NCI-H524 (cell line): ENCODE results near the gene MCAM.

ENCODE experiments used
- DNase-seq, 2 experiments: peaks; one replicate each; lab custom pipeline; 2025; lab: John Stamatoyannopoulos, UW

Gene MCAM

DNA sequence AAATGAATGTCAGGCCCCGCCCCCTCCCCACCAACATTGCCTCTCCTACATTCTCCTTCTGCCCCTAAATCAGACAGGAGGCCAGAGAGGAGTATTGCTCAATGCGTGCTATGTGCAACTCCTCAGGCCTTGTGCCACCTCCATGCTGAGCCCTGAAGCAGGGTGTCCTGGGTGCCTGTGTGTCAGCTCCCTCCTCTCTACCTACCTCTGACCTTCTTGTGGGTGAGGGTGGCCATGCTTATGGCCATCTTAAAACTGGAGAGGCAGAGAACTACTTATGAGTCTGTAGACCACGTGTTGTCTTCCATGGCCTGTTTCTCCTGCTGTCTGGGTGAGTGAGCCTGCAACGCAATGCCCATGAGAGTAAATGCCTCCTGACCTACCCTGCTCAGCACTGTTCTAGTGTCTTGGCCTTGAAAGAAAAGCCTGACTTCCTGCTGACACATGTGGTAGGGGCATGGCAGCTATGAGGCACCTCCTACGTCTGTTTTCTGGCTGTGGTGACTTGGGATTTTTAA, 10.5 kb downstream of the MCAM start:
- DNase-seq = no peak

DNA sequence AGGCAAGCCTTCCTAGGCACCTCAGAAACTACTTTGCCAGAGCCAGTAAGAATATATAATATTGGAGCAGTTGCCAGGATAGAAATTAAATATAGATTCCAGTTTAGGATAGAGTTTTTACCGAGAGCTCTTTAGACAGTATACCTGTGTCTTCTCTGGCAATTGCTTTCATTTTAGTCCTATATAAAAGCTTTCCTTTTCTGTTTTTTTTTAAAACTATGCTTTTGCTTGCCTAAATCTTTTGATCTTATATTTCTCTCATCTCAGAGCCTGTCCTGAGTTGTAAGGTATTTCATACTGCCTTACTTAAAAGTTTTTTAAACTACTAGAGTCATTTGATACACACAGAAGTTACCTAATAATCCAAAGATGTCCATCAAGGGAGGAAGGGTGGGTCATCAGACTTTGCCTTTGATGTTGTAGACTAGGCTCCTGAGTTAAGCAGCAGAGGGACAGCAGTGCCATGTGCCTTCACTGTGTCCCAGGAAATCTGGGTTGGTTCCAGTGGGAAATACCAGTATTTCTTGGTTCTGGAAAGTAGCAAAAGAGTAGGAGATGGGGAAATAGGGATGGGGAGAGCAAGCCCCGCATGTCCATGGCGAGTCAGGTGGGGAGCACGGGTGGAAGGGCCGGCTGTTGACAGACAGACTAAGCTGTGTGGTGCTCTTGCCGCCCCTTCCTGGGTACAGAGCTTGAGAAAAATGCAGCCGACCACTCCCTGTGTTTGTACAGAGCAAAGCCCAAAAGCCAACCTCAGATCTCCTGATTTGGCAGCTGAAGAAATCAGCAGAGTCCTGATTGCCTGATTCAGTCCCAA, 11.2 kb downstream of the MCAM start:
- no peak for DNase-seq

DNA sequence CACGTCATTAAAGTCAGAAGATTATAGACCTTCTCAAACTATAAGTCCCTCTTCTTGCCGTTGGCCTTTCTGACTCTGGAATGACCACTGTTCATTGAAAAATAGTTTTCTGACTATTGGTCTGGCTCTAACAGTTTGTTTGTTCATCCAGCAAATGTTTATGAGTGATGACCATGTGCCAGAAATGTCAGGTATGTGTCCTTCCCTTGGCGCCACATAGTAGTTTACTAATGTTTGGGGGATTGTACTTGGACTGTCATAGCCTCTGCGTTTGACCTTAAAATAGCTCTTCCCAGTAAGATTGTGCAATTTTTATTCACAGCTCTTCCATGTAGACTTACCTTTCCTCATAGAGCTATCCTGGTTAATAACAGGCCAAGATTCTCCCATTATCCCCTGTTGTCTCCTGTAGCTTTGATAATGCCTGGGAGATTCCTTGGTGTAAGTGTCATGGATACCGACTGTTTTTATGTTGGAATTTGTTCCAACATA, 13.7 kb downstream of the MCAM start:
- no peak for DNase-seq

DNA sequence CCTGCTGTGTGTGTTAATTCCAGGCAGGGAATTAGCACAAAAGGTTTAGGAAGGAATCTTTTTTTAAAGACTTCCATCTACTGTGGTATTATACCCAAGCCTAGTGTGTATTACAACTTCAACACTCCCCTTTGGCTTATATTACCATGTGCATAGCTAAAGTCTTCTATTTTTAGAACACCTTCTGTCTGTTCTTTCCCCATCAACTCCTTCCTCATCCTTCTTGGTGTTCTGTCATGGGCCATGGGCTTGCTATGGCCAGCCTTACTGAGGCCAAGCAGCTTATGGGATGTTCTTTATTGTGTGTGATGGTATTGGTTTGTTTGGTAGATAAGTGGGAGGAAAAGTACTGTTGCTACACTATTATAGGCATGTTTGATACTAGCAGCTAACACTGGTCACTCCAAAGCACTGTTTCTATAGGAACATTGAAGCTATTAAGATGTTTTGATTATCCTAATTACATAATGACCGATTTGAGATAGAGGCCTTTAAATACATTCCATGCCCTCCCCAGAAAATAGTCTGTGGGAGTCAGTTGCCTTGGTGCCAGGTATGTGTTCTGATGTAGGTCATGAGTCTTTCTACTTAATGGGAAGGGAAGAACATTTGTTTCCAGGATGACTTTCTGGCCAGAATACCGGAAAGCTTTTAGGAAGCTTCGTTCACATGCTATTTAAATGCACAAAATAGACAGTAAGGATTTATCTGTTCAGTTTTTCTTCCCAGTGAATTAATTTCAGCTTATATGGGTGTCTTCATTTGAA, 16.5 kb downstream of the MCAM start:
- no peak for DNase-seq

DNA sequence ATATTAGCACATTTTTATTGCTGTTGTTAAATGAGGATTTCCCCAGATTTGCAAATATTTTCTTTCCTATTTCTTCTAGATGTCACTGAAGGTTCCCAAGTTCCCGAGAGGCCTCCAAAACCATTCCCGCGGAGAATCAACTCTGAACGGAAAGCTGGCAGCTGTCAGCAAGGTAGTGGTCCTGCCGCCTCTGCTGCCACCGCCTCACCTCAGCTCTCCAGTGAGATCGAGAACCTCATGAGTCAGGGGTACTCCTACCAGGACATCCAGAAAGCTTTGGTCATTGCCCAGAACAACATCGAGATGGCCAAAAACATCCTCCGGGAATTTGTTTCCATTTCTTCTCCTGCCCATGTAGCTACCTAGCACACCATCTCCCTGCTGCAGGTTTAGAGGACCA, 17.5 kb downstream of the MCAM start:
- DNase-seq = no peak

DNA sequence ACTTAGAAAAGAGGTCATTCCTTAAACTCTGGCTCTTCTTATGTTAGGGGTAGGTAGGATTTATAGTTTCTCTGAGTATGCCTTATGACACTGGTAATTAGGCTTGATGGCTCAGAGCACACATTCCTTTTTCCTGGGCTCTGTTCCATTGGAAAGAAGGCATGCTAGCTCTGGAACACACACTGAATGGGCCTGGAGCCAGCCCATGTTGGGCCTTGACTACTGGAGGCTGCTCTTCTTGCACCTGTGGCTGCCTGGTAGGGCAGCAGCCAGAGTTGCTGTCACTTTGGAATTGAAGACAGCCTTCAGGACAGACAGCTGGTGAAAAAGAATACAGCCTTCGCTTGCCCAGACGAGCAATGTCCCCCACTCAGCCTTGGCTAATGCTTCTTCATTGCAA, 18.2 kb downstream of the MCAM start:
- no peak for DNase-seq

DNA sequence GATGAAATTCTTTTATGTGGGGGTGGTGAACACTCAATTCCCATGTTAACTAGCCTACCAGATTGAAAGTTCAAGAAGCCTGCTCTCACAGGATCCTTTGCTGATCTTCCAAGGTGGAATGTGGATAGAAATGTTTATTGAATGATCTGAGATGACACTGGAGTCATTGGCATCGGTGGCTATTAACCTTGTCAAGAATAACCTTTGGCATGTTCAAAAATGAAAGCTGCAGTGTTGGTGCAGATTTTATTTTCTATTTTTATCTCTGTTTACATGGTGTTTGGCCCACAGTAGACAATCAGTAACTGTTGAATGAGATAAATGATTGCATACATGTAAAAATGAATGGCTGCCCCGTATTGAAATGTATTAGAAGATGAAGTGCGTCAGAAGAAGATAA, 19.0 kb downstream of the MCAM start:
- no peak for DNase-seq

DNA sequence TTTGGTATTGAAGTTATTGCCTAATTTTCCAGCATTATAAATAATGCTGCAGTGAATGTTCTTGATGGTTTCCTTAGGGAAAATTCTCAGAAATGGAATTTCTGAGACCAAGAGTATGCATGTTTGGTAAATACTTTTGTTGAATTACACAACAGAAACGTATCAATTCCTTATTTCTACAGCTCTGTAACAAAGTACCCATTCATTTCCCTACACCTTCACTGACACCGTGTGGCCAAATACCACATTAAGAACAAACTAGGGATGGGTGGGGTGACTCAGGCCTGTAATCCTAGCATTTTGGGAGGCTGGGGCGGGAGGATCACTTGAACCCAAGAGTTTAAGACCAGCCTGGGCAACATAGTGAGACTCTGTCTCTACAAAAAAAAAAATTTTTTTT, 21.8 kb downstream of the MCAM start:
- DNase-seq = peak in 1 of 2 experiments; percentile 12

DNA sequence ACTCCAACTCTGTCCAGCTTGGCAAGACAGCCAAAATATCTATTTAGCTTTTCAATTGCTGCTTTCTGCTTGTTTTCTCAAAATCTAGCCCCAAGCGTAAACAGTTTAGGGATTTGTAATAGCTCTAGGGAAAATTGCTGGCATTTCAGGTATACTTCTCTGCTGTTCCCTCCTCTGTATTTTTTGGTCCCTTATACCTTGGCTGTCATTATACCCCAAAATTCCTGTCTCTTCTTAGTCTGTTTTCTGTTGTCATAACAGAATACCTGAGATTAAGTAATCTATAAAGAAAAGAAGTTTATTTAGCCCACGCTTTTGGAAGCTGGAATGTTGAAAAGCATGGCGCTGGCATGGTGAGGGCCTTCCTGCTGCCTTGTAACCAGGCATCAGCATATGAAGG, 23.5 kb downstream of the MCAM start:
- no peak for DNase-seq

DNA sequence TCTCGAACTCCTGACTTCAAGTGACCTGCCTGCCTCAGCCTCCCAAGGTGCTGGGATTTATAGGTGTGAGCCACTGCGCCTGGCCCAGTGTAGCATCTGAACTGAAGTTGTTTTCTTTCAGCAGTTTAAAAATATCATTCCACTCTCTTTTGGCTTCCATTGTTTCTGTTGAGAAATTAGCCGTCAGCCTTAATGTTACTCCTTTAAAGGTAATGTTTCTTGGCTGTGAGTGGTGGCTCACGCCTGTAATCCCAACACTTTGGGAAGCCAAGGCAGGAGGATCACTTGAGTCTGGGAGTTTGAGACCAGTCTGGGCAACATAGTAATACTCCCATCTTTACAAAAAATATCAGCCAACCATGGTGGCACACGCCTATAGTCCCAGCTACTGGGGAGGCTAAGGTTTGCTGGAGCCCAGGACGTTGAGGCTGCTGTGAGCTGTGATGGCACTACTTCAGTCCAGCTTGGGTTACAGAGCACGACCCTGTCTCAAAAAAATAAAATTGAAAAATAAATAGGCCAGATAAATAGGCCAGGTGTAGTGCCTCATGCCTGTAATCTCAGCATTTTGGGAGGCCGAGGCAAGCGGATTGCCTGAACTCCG, 25.9 kb downstream of the MCAM start:
- DNase-seq = no peak

DNA sequence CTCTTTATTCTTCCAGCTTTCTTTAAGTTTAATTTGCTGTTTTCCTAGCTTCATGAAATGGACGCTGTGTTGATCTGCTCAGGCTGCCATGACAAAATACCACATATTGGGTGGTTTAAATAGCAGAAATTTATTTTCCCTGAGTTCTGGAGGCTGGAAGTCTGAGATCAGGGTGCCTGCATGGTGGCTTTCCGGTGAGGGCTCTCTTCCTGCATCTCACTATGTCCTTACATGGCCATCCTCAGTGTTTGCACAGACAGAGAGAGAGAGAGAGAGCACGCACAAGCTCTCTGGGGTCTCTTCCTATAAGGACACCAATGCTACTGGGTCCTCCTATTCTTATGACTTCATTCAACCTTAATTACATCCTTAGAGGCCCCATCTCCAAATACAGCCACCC, 28.7 kb downstream of the MCAM start:
- DNase-seq = no peak

DNA sequence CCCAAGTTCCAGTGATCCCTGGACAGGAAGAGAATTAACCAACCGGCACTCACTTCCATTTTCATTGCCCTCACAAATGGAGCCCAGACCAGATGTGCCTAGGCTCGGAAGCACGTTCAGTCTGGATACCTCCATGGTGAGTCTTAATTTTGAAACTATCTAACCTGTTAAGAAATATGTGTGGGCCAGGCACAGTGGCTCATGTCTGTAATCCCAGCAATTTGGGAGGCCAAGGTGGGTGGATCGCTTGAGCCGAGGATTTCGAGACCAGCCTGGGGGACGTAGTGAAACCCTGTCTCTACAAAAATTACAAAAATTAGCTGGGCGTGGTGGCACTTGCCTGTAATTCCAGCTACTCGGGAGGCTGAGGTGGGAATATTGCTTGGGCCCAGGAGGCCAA, 31.5 kb downstream of the MCAM start:
- no peak for DNase-seq

DNA sequence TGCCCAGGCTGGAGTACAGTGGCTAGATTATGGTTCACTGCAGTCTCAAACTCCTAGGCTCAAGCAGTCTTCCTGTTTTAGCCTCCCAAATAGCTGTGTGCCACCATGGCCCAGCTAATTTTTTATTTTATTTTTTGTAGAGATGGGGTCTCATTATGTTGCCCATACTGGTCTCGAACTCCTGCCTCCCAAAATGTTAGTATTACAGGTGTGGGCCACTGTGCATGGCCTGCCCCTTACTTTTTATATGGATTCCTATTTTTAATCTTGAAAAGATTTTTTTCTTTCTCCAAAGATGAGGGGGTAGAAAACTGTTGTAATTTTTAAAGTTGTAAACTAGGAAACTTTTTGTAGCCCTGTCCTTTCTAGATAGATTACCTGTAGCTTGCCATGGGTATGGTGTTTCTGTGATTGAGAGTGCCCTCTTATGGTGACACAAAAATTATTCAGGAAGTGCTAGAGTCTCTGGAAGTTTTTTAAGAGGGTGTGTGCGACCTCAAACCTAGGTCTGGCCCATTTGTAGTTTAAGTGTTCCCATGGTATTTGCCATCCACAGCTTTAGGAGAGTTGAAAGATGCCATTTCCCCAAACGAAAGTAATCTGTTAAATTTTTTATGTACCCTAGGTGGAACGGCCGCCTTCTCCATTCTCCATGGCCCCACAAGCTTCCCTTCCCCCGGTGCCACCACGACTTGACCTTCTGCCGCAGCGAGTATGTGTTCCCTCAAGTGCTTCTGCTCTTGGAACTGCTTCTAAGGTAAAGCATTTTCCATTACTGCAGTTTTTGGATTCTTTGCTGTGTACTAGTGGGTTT, 32.4 kb downstream of the MCAM start:
- DNase-seq = peak in 1 of 2 experiments; percentile 11

DNA sequence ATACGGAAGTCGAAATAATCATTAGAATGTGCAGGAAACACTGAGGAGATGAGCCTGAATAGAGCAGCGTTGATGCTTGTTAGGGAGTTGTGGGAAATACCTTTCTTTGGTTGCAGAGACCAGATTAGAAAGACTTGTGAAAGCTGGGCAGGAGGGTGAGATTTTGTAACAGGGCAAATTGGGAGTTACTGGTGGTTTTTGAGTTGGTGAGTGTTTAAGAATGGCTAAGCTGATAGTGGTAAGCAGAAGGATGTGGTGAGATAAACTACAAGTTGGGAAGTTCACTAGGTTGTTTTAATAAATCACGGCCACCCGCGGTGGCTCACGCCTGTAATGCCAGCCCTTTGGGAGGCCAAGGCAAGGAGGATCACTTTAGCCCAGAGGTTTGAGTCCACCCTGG, 34.4 kb downstream of the MCAM start:
- DNase-seq = no peak

DNA sequence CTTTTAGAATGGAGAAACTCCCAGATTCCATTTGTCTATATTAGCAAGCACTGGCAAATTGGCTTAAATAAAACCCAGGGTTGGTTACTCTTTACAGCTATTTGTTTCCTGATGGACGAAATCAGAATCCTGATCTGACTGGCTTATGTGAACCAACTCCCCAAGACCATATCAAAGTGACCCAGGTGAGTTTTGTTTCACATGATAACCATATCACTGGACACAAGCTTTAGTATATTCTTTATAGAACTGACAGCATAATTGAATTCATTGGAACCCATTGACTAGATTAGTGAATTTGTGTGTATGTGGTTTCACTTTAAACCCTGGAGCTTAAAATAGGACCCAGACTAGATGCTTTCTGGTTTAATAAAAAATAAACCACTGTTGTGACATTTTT, 39.3 kb downstream of the MCAM start:
- no peak for DNase-seq

DNA sequence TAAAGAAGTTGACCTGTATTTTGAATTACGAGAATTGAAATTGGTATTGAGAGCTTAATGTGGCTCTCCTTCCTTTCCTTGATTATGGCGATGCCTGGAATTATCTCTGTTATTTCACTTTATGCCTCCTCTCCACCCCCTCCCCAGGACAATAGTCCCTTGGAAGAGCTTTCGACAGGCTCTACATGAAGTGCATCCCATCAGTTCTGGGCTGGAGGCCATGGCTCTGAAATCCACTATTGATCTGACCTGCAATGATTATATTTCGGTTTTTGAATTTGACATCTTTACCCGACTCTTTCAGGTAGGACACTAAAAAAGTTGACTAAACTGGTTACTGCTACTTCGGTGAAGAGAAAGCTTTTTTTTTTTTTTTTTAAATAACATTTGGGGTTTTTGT, 43.2 kb downstream of the MCAM start:
- DNase-seq = no peak

DNA sequence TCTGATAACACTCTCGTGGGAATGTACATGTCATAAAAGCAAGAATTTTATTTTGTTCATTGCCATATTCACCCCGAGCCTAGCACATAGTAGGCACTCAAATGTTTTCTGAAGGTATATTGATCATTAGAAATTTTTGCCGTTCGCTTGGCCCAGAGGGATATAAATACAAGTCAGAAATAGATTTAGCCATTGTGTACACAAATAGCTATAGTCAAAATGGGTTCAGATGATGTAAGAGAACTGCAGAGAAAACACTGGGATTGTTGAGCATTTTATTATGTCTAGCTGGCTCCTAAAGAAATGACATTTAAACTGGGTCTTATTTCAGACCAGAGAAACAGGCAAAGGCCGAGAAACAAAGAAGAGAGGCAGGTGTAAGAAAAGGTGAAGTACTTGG, 49.3 kb downstream of the MCAM start:
- DNase-seq = no peak

DNA sequence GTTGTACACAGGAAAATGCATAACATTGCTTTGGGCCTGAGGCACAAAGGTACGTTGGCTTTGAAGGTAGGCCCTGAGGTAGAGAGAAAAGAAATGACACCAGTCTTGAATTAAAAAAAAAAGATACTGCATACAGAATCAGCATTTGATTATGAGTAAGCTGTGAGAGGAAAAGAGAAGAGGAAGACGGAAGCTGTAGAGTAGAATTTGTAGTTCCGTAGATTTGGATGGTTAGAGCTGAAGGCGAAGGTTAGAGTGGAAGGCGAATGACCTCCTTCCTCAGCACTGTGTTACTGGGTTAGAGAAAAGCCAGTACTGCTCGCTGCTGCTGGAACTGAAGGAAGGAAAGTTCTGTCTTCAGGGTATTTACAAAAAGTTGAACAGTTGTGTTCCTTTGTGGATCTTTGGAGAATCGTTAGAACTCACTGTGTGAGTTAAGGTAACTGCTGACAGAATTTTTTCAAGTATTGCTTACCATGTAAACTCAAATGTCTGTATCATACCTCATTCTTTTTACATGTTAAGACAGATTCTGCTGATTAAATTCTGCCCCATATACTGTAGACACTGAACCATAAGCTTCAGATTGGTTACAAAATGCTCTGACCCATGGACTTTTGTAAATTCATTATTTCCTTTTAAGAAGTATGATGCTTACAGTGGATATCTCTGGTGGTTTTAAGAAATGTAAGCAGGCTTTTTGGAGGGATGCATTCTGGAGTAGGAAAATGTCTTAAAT, 50.2 kb downstream of the MCAM start:
- DNase-seq = no peak

DNA sequence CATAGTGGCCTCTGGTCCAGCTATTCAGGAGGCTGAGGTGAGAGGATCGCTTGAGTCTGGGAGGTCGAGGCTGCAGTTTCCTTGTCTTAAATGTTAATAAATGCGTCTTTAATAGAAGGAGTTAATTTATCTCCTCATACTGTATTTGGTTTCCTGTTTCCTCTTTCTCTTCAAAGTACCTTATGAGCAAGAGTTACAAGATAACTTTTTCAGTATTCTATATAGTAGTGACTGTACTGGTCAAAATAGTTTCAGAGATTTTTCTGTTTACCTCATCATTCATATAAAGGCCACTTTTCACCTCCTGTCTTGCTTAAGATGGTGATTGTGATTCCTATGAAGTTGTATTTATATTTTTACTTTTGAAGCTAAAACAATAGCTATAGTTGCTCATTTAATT, 50.9 kb downstream of the MCAM start:
- no peak for DNase-seq

DNA sequence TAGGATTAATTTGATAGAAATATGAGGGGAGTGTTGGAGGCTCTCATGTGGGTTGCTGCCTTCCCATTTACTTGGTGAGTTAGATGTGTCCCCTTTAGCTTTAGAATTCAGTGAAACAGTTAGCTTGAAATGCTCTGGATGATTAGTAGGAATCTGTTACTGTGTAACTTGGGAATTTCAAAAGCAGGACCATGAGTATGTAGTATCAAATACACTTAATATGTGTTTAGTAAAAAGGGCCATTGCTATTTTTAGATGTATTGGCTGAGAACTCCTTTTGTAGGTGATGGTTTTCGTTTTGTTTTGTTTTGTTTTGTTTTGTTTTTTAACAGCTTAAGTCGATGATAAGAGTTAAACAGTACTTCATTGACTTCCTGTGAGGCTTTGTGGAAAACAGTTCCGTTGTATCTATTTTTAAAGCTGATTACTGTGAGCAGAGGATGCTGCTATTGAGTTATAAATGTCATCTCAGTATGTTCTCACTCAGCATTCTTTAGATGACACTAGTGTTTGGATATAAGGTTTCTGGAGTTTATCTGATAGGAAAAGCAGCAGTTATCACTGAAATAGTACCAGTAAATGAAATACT, 53.5 kb downstream of the MCAM start:
- DNase-seq = no peak
